Measurements from ENCODE around the gene CEACAM1.
"Not testable (repeated sequence)": the region's sequence is repeated elsewhere in the genome, so short reads cannot be mapped to it uniquely, and the experiment has no call there.

The CEACAM1 gene

DNA sequence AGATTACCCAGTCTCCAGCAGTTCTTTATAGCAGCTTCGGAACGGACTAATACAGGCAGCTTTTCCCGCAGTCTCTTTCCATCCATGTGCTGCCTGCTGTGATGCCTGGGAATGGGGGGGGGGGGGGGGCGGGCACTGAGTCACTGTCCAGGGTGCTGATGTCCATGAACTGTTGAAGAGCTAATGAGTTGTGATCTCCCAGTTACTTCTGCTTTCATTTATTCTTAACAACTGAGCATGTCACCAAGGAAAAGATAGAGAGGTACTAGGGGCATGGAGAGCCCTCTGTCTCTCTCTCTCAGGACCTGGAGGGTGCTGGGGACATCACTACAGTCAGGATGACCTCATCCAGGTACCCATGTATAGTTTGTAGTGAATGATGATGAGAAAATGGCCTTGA lies 20.3 kb upstream of the CEACAM1 start:
- DNase-seq (ENCODE audit: extremely low spot score): no peak
- POLR2A ChIA-PET: no interaction called here

DNA sequence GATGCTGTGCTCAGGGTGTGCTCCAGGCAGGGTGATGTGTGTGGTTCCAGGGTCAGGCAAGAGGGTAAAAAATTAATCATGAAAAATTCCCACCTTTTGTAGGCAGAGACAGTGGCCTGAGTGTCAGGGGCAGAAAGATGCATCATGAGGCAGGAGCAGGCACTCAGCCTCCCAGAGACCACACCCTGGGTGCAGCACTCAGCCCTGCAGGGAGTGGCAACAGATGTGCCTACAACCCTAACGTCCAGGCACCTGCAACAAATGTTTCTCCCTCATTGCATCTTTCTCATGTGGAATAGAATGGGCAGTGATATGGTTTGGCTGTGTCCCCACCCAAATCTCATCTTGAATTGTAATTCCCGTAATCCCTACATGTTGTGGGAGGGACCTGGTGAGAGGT lies 19.6 kb upstream of the CEACAM1 start:
- ChIA-PET CTCF (no interaction called here), POLR2A (no interaction called here)
- TF ChIP-seq TARDBP (IDR thresholded peaks at IDR 0.05): no peak
- DNase-seq (ENCODE audit: extremely low spot score): no peak

More for the DNA sequence above, 20.3 kb upstream of the CEACAM1 start:
- CTCF ChIA-PET: no interaction called here
- TF ChIP-seq L3MBTL2 (conservative IDR thresholded peaks at IDR 0.05) (no peak), FOXK2 (IDR thresholded peaks at IDR 0.05) (no peak), ELF4 (IDR thresholded peaks at IDR 0.05) (no peak), ARNT (IDR thresholded peaks at IDR 0.05) (no peak), HDGF (IDR thresholded peaks at IDR 0.05; ENCODE audit: borderline replicate concordance) (no peak), NFRKB (IDR thresholded peaks at IDR 0.05) (no peak)

DNA sequence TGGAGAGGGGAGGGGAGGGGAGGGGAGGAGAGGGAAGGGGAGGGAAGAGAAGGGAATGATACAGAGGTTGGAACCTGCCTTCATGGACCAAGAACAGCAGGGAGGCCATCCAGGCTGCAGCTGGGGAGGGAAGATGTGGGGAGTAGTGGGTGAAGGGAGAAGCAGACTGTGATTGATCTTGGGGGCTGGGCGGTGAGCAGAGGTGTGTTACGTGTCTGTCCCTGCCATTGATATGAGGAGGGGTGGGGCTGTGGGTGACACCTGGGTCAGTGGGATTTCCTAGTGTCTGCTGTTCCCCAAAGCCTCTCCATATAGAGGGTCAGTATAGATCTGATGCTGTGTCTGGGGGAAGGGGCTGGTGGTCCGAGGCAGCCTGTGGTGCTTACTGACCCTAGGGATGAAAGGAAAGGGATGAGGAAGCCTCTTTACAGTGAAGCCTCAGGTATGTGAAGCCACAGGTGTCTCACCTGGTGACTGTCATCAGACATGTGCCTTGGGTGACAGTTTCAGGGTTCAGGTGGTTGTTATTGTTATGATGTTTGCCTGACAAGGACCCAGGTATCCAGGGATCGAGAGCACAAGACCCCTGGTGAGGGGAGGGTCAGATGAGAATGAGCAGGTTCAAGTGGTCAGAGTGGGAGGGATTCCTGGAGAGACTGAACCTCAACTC lies 18.7 kb upstream of the CEACAM1 start:
- no peak for DNase-seq (ENCODE audit: extremely low spot score)
- ChIA-PET POLR2A (no interaction called here), CTCF (no interaction called here)
- TF ChIP-seq ELF4 (IDR thresholded peaks at IDR 0.05) (no peak), BHLHE40 (IDR thresholded peaks at IDR 0.05; ENCODE audit: borderline replicate concordance) (no peak), CTBP1 (IDR thresholded peaks at IDR 0.05; ENCODE audit: borderline replicate concordance) (no peak), FOXK2 (IDR thresholded peaks at IDR 0.05) (no peak)

DNA sequence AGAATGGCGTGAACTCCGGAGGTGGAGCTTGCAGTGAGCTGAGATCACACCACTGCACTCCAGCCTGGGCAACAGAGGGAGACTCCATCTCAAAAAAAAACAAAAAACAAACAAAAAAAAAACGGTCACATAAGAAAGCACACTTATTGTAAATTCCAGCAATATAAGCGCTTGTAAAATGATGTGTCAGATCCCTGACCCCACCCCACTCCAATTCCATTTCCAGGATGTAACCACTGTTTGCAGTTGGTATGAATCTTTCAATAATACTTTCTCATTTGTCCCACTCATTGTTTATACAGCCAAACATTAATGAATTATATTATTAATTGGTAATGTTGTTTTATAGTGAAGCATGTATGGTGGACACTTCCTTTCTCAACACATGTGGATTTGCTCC lies 15.9 kb upstream of the CEACAM1 start:
- no peak for DNase-seq (ENCODE audit: extremely low spot score)
- TF ChIP-seq HDGF (IDR thresholded peaks at IDR 0.05; ENCODE audit: borderline replicate concordance) (no peak), CTBP1 (IDR thresholded peaks at IDR 0.05; ENCODE audit: borderline replicate concordance) (no peak), FOXK2 (IDR thresholded peaks at IDR 0.05) (no peak)
- ChIA-PET CTCF (no interaction called here), POLR2A (no interaction called here)

DNA sequence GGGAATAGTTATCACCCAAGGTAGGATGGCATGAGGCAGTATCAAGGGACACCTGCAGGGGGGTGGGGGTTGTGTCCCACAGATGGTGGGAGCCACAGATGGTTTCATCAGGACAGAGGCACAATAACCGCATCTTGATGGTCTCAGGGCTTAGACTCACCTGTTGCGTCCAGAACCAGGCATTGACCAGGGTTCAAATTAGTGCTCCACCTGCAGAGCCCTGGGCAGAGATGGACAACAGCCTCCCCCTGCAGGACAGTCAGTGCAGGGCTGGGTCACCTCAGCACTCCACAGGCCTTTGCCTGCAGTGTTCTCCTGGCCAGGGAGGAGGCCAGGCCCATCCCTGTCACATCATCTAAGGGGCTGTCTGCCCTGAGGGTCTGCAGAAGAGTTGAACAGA lies 14.5 kb upstream of the CEACAM1 start:
- TF ChIP-seq SUZ12 (IDR thresholded peaks at IDR 0.05) (no peak), HDGF (IDR thresholded peaks at IDR 0.05; ENCODE audit: borderline replicate concordance) (no peak), CTBP1 (IDR thresholded peaks at IDR 0.05; ENCODE audit: borderline replicate concordance) (no peak), SP1 (IDR thresholded peaks at IDR 0.05) (no peak), NFRKB (IDR thresholded peaks at IDR 0.05) (no peak), L3MBTL2 (conservative IDR thresholded peaks at IDR 0.05) (no peak), LEF1 (IDR thresholded peaks at IDR 0.05; ENCODE audit: borderline replicate concordance) (no peak), TARDBP (IDR thresholded peaks at IDR 0.05) (no peak), ARNT (IDR thresholded peaks at IDR 0.05) (no peak), FOXK2 (IDR thresholded peaks at IDR 0.05) (no peak), ZNF384 (IDR thresholded peaks at IDR 0.05) (no peak), FOXM1 (IDR thresholded peaks at IDR 0.05; ENCODE audit: borderline replicate concordance) (no peak)
- POLR2A ChIA-PET: no interaction called here
- no peak for DNase-seq (ENCODE audit: extremely low spot score)
- CTCF ChIA-PET: no interaction called here

DNA sequence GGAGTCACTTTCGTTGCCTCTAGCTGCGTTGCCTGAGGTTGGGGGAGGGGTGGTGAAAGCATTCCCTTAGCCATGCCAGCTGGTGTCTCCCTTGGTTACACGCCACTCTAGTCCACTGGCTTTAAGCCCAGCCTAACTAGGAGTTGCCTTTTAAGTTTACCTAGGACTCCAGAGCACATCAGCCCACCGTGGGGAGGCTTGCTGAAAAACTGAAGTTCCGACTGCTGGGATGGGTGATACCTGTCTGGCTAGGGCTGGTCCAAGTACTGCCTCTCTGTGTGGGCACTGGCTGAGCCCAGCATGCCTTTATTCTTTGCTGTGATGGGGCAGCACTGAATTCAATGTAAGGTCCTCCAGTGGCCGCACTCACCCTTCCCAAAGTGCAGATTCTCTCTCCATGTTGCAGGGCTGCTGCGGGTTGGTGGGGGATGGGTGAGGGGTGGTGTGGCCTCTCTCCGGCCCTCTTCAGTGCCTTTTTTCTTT lies 11.8 kb upstream of the CEACAM1 start:
- POLR2A ChIA-PET: no interaction called here
- TF ChIP-seq HDGF (IDR thresholded peaks at IDR 0.05; ENCODE audit: borderline replicate concordance): no peak
- TF ChIP-seq ARNT (IDR thresholded peaks at IDR 0.05): no peak
- no peak for TF ChIP-seq FOXM1 (IDR thresholded peaks at IDR 0.05; ENCODE audit: borderline replicate concordance)
- TF ChIP-seq SUZ12 (IDR thresholded peaks at IDR 0.05): no peak
- no peak for TF ChIP-seq LEF1 (IDR thresholded peaks at IDR 0.05; ENCODE audit: borderline replicate concordance)
- no peak for TF ChIP-seq NFRKB (IDR thresholded peaks at IDR 0.05)
- TF ChIP-seq, protein P1, sequence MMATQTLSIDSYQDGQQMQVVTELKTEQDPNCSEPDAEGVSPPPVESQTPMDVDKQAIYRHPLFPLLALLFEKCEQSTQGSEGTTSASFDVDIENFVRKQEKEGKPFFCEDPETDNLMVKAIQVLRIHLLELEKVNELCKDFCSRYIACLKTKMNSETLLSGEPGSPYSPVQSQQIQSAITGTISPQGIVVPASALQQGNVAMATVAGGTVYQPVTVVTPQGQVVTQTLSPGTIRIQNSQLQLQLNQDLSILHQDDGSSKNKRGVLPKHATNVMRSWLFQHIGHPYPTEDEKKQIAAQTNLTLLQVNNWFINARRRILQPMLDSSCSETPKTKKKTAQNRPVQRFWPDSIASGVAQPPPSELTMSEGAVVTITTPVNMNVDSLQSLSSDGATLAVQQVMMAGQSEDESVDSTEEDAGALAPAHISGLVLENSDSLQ (IDR thresholded peaks at IDR 0.05): no peak
- TF ChIP-seq ELF4 (IDR thresholded peaks at IDR 0.05): no peak
- TF ChIP-seq L3MBTL2 (conservative IDR thresholded peaks at IDR 0.05): no peak
- CTCF ChIA-PET: interaction anchor here (0.7 kb wide), 1 partner anchor 42 kb away, joined by 9 read pairs; no protein-coding TSS in a partner anchor
- DNase-seq (ENCODE audit: extremely low spot score): no peak

DNA sequence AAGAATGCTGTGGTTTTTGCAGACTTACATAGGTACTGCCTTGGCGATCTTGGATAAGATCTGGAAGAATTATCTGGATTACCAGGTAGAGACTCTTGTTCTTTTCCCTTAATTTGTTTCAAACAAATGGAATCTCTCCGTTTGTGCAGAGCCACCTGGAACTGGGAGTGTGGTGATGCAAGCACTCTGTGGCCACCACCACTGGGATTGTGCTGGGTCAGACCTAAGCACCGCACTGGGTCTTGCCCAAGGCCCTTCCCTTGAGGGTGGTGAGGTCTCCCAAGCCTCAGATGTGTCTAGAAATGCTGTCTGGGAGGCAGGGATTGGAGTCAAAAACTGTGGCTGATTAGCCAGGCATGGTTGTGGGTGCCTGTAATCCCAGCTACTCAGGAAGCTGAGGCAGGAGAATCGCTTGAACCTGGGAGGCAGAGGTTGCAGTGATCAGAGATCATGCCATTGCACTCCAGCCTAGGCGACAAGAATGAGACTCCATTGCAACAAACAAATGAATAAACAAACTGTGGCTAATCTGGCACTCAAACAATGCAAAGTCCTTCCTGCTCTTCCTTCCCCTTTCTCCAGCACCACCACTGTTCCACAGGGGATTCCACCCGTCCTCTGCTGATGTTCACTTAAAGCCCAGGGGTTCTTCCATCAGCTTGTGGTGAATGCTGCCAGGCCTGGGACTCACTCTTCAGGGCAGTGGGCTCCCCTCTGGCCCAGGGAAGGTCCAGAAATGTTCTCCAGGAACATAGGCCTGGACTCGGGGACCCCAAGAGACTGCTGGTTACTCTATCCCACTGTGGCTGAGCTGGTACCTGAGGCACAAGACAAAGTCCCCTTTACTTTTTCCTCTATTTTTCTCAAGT lies 10.8 kb upstream of the CEACAM1 start:
- no peak for DNase-seq (ENCODE audit: extremely low spot score)
- TF ChIP-seq FOXK2 (IDR thresholded peaks at IDR 0.05) (no peak), ELF4 (IDR thresholded peaks at IDR 0.05) (no peak), NFRKB (IDR thresholded peaks at IDR 0.05) (no peak), CTBP1 (IDR thresholded peaks at IDR 0.05; ENCODE audit: borderline replicate concordance) (no peak), LEF1 (IDR thresholded peaks at IDR 0.05; ENCODE audit: borderline replicate concordance) (no peak), HDGF (IDR thresholded peaks at IDR 0.05; ENCODE audit: borderline replicate concordance) (no peak), SP1 (IDR thresholded peaks at IDR 0.05) (no peak), SUZ12 (IDR thresholded peaks at IDR 0.05) (no peak), TARDBP (IDR thresholded peaks at IDR 0.05) (no peak), FOXA1 (IDR thresholded peaks at IDR 0.05) (no peak), L3MBTL2 (conservative IDR thresholded peaks at IDR 0.05) (no peak), ZNF384 (IDR thresholded peaks at IDR 0.05) (no peak), FOXM1 (IDR thresholded peaks at IDR 0.05; ENCODE audit: borderline replicate concordance) (no peak), ARNT (IDR thresholded peaks at IDR 0.05) (no peak), BHLHE40 (IDR thresholded peaks at IDR 0.05; ENCODE audit: borderline replicate concordance) (no peak)
- TF ChIP-seq, protein P1 (IDR thresholded peaks at IDR 0.05): no peak
- ChIA-PET POLR2A (no interaction called here), CTCF (no interaction called here)

DNA sequence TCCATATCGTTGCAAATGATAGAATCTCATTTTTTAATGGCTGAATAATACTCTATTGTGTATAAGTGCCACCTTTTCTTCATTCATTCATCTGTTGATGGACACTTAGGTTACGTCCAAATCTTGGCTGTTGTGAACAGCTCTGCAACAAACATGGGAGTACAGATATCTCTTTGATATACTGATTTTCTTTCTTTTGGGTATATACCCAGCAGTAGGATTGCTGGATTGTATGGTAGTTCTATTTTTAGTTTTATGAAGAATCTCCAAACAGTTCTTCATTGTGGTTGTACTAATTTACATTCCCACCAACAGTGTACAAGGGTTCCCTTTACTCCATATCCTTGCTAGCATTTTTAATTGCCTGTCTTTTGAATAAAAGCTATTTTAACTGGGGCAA lies 7.0 kb upstream of the CEACAM1 start:
- DNase-seq (ENCODE audit: extremely low spot score); POLR2A ChIA-PET; CTCF ChIA-PET: not testable (repeated sequence)

All from HEK293T (cell line).